Chondrocyte (in vitro differentiated cells): ENCODE measurements around the gene TLE3. TPM values are rescaled to one million over a fixed set of nuclear protein-coding genes. Genes with fewer than 3 reads are reported as not detected.
A peak's percentile ranks its signal among the peaks of the same experiment; 100 is the strongest.

Source experiments
- DNase-seq: peaks from one replicate; pipeline ENCODE4 v3.0.0; 2021; ENCODE audit warnings: mixed read lengths, low spot score
- H3K27ac Mint-ChIP-seq: one replicate; pipeline ENCODE4 v1.8.0; 2021; ENCODE audit warnings: mild to moderate bottlenecking, moderate library complexity, mixed read lengths; ENCODE audit not compliant: unreplicated experiment
- H3K27me3 Mint-ChIP-seq: 2 replicates; pipeline ENCODE4 v1.8.0; 2021; ENCODE audit warnings: low read depth, mixed read lengths
- H3K36me3 Mint-ChIP-seq: 2 replicates; pipeline ENCODE4 v1.8.0; 2021; ENCODE audit warnings: low read depth, mixed read lengths
- H3K4me1 Mint-ChIP-seq: 2 replicates; pipeline ENCODE4 v1.8.0; 2021; ENCODE audit warnings: low read depth, mild to moderate bottlenecking, mixed read lengths
- H3K4me3 Mint-ChIP-seq: one replicate; pipeline ENCODE4 v1.8.0; 2021; ENCODE audit warnings: mild to moderate bottlenecking, moderate library complexity, mixed read lengths; ENCODE audit not compliant: unreplicated experiment
- H3K9me3 Mint-ChIP-seq: 2 replicates; pipeline ENCODE4 v1.8.0; 2021; ENCODE audit warnings: low read depth, mixed read lengths
- CTCF ChIP-seq: fragments of 200-600 bp; sonication (generic); IDR thresholded peaks from 2 replicates; pipeline ENCODE4 v1.5.0; 2021; ENCODE audit warnings: antibody characterized with exemption, mild to moderate bottlenecking, moderate library complexity
- total RNA-seq: library from RNA; stranded (reverse); gene quantifications from 3 replicates; pipeline ENCODE4 v1.2.1, GENCODE V29; 2021

Gene TLE3
- total RNA-seq, 1 donor from 2014 or later = 53.4 TPM

GRCh38 chr15:70090436-70091296 lies 7.1 kb downstream of the TLE3 start:
- DNase-seq = peak; percentile 1
- H3K36me3 Mint-ChIP-seq = peaks cover 42% of the 10 kb centered on the region
- no peaks in the 10 kb centered on the region for H3K27me3 Mint-ChIP-seq
- H3K9me3 Mint-ChIP-seq = no peaks in the 10 kb centered on the region
- TF ChIP-seq CTCF = no peak
- H3K4me1 Mint-ChIP-seq = peaks cover 38% of the 10 kb centered on the region
- no peak overlapping the region for H3K27ac Mint-ChIP-seq
- H3K4me3 Mint-ChIP-seq = no peak overlapping the region

GRCh38 chr15:70089692-70089971 lies 8.1 kb downstream of the TLE3 start:
- peak; percentile 12 for DNase-seq
- TF ChIP-seq CTCF = no peak
- Mint-ChIP-seq H3K4me3 (no peak overlapping the region), H3K36me3 (peaks cover 48% of the 10 kb centered on the region), H3K27ac (no peak overlapping the region), H3K27me3 (no peaks in the 10 kb centered on the region), H3K9me3 (no peaks in the 10 kb centered on the region), H3K4me1 (peaks cover 32% of the 10 kb centered on the region)

- H3K27ac Mint-ChIP-seq = no peak overlapping the region
- no peak for TF ChIP-seq CTCF
- peaks cover 26% of the 10 kb centered on the region for H3K4me1 Mint-ChIP-seq
- H3K9me3 Mint-ChIP-seq = no peaks in the 10 kb centered on the region
- DNase-seq = peak; percentile 59
- H3K4me3 Mint-ChIP-seq = no peak overlapping the region
- H3K27me3 Mint-ChIP-seq = no peaks in the 10 kb centered on the region
- H3K36me3 Mint-ChIP-seq = peaks cover 50% of the 10 kb centered on the region
These were observed 8.6 kb downstream of the TLE3 start for GRCh38 chr15:70088887-70089691.

- no peaks in the 10 kb centered on the region for H3K27me3 Mint-ChIP-seq
- H3K27ac Mint-ChIP-seq = no peak overlapping the region
- no peak for DNase-seq
- H3K36me3 Mint-ChIP-seq = peaks cover 54% of the 10 kb centered on the region
- no peak overlapping the region for H3K4me3 Mint-ChIP-seq
- peaks cover 23% of the 10 kb centered on the region for H3K4me1 Mint-ChIP-seq
- TF ChIP-seq CTCF = no peak
- H3K9me3 Mint-ChIP-seq = no peaks in the 10 kb centered on the region
These were observed 9.3 kb downstream of the TLE3 start for GRCh38 chr15:70088455-70088854.

GRCh38 chr15:70087708-70088352 lies 9.9 kb downstream of the TLE3 start:
- DNase-seq = peak; percentile 4
- peaks cover 51% of the 10 kb centered on the region for H3K36me3 Mint-ChIP-seq
- no peaks in the 10 kb centered on the region for H3K27me3 Mint-ChIP-seq
- H3K27ac Mint-ChIP-seq = no peak overlapping the region
- H3K9me3 Mint-ChIP-seq = no peaks in the 10 kb centered on the region
- no peak for TF ChIP-seq CTCF
- H3K4me1 Mint-ChIP-seq = peaks cover 17% of the 10 kb centered on the region
- H3K4me3 Mint-ChIP-seq = no peak overlapping the region
